ENCODE measurements around the gene WHAMM. TPM values are rescaled to one million over a fixed set of nuclear protein-coding genes. Genes with fewer than 3 reads are reported as not detected.
"Not testable (repeated sequence)": the region's sequence is repeated elsewhere in the genome, so short reads cannot be mapped to it uniquely, and the experiment has no call there.

The WHAMM gene
- total RNA-seq, 1 donor from 2014 or later = 5.8 TPM

DNA sequence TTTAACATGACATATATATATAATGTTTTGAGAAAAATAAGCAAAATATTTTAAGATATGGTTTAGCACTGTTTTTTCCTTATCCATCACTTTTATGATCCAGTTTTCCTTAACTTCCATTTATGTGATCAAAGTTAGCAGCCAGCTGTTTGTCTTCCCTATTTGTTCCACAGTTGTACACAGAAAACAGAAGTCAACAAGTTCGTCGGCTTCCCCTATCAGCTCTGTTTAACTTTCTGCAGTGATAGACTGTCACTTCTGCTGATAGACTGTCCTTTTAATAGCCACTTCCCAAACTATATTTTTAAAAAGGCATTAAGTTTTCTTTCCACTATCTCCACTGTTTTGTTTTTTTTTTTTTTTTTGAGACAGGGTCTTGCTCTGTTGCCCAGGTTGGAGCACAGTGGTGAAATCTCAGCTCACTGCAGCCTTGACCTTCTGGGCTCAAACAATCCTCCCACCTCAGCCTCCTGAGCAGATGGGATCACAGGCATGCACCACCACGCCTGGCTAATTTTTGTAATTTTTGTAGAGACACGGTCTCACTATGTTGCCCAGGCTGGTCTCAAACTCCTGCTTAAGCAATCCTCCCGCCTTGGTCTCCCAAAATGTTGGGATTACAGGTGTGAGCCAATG lies 10.8 kb upstream of the WHAMM start:
- DNase-seq (no peak), ATAC-seq (ENCODE audit: poor library complexity) (no peak)
- intact Hi-C loops (cut with DNase I) = no loop called here

DNA sequence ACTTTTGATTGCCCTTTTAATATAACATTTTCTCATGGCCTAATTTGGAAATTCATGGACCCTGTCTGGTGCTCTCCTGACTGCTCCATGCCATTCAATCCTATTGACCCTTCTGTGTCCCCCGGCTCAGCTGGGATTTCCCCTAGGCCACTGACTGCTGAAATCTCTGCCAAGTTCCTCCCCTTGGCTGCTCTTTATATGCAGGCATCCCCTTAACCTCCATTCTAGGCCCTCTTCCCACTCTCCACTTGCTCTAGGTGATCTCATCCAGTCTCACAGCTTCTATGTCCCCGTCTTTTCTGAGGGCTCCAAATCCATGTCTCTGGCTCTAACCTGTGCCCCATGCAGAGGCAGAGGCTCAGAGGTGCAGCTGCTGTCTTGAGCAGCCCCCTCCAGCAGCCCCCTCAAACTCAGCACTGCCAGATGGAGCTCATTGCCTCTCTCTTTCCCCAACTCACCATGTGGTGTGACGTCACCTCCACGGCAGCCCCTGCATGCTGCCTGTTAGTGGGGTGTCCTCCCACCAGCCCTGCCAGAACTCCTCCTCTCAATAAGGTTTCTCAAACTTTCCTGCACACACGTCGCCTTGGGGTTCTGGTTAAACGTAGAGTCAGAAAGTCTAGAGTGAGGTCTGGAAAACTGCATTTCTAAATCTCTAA lies 10.1 kb upstream of the WHAMM start:
- intact Hi-C loops (cut with DNase I) = no loop called here
- ATAC-seq (ENCODE audit: poor library complexity) (peak; percentile 58), DNase-seq (no peak)

DNA sequence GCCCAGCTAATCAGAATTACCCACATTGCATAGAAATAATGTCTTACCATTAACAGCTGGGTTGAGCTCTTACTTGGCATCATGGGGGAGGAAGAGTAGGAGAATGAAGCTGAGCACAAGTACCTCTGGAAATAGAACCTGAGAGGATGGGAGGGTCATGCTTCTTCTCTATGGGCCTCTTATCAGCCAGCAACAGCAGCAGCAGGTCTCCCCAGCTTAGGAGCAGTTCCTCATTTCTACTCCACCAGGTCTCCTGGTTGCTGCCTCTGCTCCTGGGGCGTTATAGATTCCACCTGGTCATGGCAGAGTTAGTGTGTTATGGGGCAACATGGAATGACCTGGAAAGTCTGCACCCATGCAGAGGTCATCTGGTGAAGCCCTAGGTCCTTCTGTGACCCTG lies 6.9 kb upstream of the WHAMM start:
- ATAC-seq (ENCODE audit: poor library complexity) (no peak), DNase-seq (no peak)
- intact Hi-C loops (cut with DNase I) = no loop called here

DNA sequence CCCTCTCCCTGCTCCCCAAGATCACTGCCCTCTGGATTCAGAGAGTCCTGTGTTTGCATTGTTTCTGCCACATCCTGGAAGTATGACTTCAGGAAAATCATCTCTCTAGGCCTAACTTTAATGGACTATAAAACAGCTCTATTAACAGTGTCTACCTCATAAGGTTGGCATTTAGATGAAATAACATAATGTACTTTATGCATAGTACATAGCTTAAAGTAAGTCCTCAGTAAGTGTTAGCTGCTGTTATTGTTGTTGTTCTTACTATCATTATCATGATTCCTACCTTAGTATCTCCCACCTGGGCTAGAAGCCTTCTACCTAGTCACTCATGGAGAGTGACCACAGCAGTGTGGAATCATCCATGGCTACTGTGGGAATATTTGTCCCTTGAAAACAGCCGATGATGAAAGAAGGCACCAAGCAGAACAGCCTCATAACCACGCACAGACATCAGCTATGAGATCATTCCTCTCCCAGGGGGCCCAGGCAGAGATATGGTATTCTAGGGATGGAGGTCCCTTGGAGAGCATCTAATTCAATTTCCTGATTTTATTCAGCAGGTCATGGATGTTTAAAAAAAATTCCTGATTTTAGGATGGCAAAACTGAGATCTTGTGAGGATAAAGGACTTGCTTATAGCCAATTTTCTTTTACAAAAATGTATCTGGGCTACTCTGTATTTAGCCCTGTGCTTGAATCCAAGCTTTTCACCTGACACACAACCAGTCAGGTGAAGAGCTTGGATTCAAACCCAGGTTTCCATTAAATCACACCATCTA lies 5.4 kb upstream of the WHAMM start:
- DNase-seq = no peak
- intact Hi-C loops (cut with DNase I) = no loop called here
- ATAC-seq (ENCODE audit: poor library complexity) = no peak

DNA sequence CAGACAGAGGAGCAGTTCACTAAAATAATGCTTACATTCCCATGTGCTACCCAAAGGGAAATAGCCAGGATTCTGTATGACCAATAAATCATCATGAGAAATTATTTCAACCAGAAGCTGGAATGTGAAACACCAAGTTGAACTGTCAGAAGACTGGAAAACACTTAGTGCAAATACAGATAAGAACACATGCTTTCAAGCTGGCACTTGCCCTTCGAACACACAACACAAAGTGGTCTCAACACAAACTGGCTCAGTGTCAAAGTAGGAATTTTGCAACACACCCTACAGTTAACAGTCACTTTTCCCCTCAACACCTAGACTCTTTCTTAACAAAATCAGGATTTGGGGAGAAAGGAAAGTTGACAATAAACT lies 4.9 kb upstream of the WHAMM start:
- ATAC-seq (ENCODE audit: poor library complexity) (peak; percentile 42), DNase-seq (no peak)
- intact Hi-C loops (cut with DNase I) = no loop called here

DNA sequence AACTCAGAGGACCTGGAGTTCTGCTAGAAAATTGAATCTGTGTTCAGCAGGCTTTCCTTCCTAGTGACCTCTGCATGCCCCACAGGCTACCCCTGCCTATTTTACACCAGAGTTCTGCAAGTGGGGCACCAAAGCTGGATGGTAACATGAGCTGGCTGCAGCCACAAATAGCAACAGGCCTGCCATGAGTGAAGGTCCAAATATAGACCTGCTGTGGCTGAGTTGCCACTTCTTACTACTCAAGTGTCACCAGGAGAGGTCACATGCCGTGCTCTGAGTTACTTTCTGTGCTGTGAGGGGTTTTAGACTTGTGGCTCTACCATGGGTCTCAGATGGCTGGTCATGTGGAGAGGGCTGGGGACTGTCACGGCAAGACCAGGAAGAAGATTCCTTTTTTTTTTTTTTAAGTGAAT lies 3.4 kb upstream of the WHAMM start, which contains the start of gene FSD2:
FSD2 (minus strand) TSS at position 76 of the 413 bp plus-strand sequence. CDS start 18,679 bp downstream, outside the sequence.
- ATAC-seq (ENCODE audit: poor library complexity) (peak; percentile 64), DNase-seq (peak; percentile 55)
- intact Hi-C loops (cut with DNase I) = no loop called here

DNA sequence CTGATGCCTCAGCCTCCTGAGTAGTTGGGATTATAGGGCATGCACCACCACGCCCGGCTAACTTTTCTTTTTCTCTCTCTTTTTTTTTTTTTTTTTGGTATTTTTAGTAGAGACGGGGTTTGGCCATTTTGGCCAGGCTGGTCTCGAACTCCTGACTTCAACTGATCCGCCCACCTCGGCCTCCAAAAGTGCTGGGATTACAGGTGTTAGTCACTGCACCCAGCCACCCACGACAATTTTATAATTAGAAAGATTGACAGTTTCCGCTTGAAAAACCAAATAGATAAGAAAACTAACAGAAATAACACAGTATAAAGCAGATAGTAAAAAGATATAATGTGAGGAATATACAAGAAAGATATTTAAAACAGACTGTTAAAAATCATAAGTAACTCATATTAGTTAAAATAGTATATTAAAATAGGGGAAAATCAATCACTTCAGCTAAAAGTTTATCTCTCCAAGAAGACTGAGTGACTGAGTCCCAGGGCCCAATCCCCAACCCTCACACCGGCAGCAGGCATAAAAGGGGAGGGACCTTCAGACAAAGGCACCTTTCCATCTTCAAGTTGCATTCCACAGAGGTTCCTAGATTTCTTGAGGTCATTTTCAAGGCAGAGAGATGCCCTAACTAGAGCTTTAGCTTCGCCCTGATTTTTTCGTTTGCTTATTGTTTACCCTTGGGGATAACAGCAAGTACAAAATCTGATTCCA lies 1.4 kb upstream of the WHAMM start:
- no peak for ATAC-seq (ENCODE audit: poor library complexity)
- intact Hi-C loops (cut with DNase I) = no loop called here
- no peak for DNase-seq

DNA sequence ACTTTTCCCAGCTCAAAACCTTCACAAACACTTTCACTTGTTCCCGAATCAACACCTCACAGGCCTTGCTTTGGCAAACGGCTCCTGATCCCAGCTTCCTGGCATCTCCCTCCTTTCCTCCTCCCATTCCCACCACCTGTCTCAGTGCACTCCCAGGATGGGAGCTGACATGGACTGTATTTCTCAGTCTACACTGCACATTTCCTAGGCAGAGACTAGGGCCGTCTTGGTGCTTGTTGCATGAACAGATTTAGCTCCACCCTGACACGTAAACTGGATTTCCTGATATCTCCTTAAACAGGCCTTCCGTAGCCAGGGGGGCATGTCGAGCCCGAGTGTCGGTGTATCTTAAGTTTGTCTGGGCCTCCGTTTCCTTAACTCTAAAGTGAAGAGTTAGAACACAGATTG lies 790 bp upstream of the WHAMM start:
- no peak for DNase-seq
- ATAC-seq (ENCODE audit: poor library complexity) = no peak
- intact Hi-C loops (cut with DNase I) = no loop called here

DNA sequence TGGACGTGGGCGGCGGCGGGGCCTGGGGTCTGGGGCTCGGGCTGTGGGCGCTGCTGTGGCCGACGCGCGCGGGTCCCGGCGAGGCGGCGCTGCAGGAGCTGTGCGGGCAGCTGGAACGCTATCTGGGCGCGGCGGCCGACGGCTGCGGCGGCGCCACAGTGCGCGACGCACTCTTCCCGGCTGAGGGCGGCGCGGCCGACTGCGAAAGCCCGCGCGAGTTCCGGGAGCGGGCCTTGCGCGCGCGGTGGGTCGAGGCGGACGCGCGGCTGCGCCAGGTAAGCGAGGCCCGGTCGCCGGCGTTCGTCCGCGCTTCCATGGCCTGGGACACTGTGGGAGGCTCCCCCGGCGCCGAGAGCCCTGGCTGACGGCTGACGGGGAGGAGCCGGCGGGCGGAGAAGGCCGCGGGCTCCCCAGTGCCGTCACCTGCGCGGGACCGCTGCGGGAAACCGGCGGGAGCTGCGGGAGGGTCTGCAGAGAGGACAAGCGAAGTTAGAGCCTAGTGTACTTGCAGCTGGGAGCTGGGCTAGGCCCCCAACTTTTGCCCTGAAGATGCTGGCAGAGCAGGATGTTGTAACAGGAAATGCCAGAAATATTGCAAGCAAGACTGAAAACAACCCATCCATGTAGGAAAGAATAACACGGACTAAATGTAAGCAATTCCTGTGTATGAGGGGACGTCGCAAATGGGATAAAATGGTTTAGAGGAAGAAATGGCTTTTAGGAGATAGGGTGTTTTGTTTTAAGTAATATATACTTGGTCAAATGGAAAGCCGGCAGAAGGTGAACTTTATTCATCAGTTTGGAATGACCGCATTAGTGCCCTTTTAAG lies 847 bp downstream of the WHAMM start:
- ATAC-seq (ENCODE audit: poor library complexity) (peak; percentile 6), DNase-seq (peak; percentile 56)
- intact Hi-C loops (cut with DNase I) = no loop called here

DNA sequence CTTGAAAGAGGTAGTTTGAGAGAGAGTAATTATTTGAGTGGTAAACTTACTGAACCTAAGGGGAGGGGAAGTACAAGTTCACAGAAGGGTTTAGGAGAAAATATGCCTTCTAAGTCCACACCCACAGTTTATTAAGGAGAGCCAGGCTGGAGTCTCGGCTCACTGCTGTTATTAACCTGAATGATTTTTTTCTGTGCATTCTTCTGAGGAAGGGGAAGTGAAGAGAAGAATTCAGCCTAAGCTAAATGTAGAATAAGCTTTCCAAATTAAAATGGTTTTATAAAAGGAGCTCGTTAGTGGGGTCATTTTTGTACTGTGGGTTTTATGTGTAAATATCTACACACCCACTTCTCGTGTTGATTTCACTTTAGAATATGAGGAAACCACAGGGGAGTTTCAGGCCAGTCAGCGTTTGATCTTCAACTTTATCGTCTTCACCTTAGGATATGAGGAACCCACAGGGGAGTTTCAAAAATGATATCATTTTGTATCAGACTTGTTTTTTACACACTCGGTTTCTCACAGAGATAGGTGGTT lies 1.5 kb downstream of the WHAMM start:
- ATAC-seq (ENCODE audit: poor library complexity) (no peak), DNase-seq (no peak)
- intact Hi-C loops (cut with DNase I) = no loop called here

DNA sequence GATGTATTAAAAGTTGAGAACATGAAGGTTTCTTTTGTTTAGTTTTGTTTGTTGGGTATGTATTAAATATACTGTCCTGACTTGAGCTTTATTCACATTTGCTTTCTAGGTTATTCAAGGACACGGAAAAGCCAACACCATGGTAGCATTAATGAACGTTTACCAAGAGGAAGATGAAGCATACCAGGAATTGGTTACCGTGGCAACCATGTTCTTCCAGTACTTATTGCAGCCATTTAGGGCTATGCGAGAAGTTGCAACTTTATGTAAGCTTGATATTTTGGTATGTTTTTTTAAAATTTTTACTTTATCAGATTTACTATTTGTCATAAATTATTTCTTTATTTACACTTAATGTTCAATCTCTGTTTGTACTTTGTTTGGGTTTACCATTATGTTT lies 3.6 kb downstream of the WHAMM start:
- ATAC-seq (ENCODE audit: poor library complexity) = no peak
- no peak for DNase-seq
- intact Hi-C loops (cut with DNase I) = no loop called here

DNA sequence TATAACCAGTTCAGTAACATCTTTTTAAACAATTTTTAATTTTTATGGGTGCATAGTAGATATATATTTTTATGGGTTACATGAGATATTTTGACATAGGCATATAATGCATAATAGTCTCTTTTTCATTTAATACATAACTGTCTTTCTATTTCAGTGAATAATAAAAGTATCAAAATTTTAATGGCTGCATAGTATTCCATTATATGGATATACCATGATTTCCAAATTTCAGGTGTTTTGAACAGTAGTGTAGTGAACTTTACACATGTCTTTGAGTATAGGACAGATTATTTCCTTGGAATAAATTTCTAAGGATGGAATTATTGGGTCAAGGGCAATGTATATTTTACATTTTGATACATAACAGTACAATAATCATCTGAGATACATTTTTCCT lies 10.7 kb downstream of the WHAMM start:
- intact Hi-C loops (cut with DNase I) = no loop called here
- DNase-seq = no peak
- no peak for ATAC-seq (ENCODE audit: poor library complexity)

DNA sequence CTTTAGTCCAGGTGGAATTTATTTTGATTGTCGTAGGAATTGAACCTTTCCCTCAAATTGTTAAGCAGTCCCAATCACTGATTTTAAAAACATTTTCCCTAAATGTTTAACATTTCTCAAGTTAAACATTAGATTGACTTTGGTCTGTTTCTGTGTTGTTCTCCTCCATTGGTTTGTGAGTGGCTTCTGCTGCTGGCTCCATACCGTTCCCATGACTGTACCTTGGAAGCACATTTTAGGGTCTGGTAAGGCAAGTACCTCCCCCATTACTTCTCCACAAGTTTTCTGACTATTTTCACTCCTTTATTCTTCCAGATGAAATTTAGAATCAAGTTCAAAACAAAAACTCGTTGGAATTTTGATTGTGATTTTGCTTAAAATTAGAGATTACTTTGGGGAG lies 12.0 kb downstream of the WHAMM start:
- intact Hi-C loops (cut with DNase I); DNase-seq; ATAC-seq (ENCODE audit: poor library complexity): not testable (repeated sequence)

DNA sequence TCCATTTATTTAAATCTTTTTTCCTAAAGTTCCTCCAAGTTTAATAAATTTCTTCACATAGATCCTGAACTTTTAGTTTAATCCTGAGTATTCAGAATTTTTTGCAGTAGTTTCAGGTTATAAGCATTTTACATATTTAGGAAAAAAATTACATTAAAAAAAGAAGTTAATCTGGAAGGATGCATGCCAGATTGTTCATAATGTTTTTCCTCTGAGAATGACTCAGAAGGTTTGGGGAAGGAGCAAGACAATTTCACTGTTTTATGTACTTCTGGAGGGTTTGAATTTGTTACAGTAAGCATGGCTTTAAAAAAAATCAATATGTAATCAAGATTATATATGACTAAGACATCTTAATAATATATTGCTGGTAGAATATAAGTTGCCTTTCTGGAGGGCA lies 12.4 kb downstream of the WHAMM start:
- intact Hi-C loops (cut with DNase I); ATAC-seq (ENCODE audit: poor library complexity); DNase-seq: not testable (repeated sequence)

DNA sequence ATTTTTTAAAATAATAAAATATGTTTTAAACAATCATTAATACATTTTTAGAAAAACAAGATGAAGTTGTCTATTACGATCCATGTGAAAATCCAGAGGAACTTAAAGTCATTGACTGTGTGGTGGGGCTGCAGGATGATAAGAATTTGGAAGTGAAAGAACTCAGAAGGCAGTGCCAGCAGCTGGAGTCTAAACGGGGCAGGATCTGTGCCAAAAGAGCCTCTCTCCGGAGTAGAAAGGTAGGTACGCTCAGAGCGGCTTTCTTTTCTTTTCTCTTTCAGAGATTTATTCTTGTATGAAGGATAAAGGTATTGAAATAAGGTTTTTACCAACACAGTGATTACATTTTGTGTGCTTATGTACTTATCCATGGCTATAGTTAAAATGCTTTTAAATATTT lies 13.6 kb downstream of the WHAMM start:
- no peak for ATAC-seq (ENCODE audit: poor library complexity)
- intact Hi-C loops (cut with DNase I) = no loop called here

DNA sequence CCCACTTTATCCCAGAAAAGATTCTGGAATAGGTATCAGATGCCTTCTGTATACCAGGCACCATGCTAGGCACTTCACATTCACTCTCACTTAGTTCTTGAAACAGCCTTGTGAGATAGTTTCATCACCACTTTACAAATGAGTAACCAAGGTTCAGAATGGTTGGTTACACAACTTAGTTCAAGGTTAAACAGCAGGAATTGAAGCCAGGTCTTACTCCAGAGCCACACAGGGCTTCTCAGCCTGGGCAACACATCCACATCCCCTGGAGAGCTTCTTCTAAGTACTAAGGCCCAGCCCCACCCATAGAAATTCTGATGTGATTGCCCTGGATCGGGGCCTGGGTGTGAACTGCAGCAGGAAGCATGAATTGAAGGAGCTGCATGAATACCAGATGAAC lies 18.6 kb downstream of the WHAMM start:
- ATAC-seq (ENCODE audit: poor library complexity) (no peak), DNase-seq (no peak)
- intact Hi-C loops (cut with DNase I) = no loop called here

More for the DNA sequence above, 13.6 kb downstream of the WHAMM start:
- DNase-seq = no peak

DNA sequence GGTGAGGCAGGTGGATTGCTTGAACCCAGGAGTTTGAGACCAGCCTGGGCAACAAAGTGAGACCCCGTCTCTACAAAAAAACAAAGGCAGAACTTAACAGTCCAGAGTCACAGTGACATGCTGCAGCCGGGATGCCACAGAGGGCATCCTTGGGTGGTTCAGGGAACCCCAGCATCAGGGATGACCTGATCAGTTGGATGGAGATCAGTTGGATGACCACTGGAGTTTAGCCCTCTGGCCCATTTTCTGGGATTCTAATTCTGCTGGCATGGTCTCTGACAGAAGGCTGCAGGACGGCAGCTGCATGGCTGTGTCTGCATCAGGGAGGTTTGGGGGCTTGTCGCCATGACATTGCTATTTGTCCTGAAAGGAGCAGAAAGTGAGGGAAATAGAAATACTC lies 19.8 kb downstream of the WHAMM start:
- intact Hi-C loops (cut with DNase I) = no loop called here
- ATAC-seq (ENCODE audit: poor library complexity) (no peak), DNase-seq (no peak)

Measured in Right ventricle myocardium superior (tissue), 1 donor.